ENCODE data around the gene RALGPS1. TPM values are rescaled to one million over a fixed set of nuclear protein-coding genes. Genes with fewer than 3 reads are reported as not detected.

The RALGPS1 gene
- total RNA-seq, 1 donor from 2014 or later: 30.7 TPM

DNA sequence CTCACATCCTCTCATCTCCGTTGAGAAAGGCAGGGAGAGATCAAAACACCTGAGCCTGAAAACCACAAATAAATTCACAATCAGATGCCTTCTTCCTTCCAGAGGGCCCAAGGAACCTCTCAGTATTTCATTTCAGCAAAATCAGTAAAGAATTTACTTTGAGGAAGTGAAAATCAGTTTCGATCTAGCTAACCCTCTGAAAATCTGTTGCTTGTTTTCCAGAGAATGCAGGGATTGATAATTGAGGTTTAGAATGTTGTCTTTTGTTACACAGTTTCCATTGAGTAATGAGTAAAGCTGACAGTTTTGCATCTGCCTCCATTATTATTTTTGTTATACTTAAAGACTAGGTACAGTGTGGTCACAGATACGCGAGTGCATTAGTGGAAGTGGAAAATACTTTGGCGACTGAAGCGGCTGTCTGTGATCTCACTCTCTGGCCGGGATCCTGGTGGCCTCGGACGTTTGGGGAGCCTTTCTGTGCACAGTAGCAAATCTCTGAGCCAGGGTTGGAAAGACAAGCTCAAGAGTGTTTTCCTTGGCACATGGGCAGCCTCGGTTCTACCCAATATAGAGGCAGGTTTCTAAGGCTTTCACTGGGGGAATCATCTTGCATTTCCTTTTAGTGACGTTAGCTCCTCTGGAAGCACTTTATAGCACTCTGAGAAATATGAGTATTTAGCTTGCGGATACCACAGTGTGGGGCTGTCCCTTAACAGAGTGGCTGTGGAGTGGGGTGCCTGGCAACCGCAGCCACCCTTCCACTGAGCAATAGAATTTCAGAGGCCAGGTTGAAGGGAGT lies 240.0 kb downstream of the RALGPS1 start:
- Histone ChIP-seq H3K4me3 (no peak overlapping the region), H3K4me1 (peaks cover 14% of the 10 kb centered on the region), H3K36me3 (no peaks in the 10 kb centered on the region), H2AFZ (replicated peaks) (no peak overlapping the region), H3K4me2 (no peak overlapping the region), H3K9me3 (ENCODE audit: low read depth) (no peaks in the 10 kb centered on the region), H3K9ac (no peak overlapping the region), H3K27ac (no peak overlapping the region), H3F3A (ENCODE audit: low read depth) (peaks cover 17% of the 10 kb centered on the region), H3K79me2 (ENCODE audit: low read depth) (no peaks in the 10 kb centered on the region), H4K20me1 (ENCODE audit: low read depth) (no peaks in the 10 kb centered on the region), H3K27me3 (no peaks in the 10 kb centered on the region)
- DNase-seq (ENCODE audit: low spot score): no peak
- Mint-ChIP-seq H3K4me1 (peaks cover 11% of the 10 kb centered on the region), H3K27me3 (ENCODE audit: insufficient read depth, low read depth) (peaks cover 4% of the 10 kb centered on the region), H3K9me3 (no peaks in the 10 kb centered on the region), H3K27ac (no peak overlapping the region), H3K36me3 (no peaks in the 10 kb centered on the region), H3K4me3 (no peak overlapping the region)
- TF ChIP-seq EZH2phosphoT487 (IDR thresholded peaks at IDR 0.05) (no peak), EZH2 (IDR thresholded peaks at IDR 0.05) (no peak)
- TF ChIP-seq, protein P1, sequence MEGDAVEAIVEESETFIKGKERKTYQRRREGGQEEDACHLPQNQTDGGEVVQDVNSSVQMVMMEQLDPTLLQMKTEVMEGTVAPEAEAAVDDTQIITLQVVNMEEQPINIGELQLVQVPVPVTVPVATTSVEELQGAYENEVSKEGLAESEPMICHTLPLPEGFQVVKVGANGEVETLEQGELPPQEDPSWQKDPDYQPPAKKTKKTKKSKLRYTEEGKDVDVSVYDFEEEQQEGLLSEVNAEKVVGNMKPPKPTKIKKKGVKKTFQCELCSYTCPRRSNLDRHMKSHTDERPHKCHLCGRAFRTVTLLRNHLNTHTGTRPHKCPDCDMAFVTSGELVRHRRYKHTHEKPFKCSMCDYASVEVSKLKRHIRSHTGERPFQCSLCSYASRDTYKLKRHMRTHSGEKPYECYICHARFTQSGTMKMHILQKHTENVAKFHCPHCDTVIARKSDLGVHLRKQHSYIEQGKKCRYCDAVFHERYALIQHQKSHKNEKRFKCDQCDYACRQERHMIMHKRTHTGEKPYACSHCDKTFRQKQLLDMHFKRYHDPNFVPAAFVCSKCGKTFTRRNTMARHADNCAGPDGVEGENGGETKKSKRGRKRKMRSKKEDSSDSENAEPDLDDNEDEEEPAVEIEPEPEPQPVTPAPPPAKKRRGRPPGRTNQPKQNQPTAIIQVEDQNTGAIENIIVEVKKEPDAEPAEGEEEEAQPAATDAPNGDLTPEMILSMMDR (IDR thresholded peaks at IDR 0.05): no peak

DNA sequence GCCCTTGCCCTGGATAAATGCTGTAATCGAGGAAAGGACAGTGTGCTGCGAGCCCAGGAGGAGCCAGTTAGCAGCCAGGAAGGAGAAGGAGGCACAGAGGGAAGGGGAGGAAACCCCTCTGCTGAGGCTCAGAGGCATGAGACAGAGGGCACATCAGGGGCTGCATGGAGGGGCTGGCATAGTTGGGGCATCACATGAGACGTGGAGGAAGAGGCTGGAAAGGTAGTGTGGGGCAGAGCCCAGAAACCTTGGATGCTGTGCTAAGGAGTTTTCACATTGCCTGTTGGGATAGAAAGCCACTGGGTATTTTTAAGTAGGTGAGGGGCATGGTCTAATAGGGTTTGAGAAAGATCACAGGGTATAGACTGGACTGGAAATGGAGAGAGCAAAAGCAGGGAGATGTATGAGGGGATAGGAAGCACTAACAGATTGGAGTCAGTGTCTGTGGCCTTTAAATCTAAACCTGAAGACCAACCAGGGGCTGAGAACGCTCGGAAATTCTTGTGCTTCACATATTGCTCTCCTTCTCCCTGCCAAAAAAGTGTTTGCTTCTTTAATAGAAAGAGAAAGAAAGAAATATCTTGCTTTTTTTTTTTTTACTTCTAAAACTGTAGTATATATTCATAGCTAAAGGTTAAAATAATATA lies 240.9 kb downstream of the RALGPS1 start:
- H3K27ac ChIP-seq: no peak overlapping the region
- peaks cover 18% of the 10 kb centered on the region for H3K4me1 ChIP-seq
- H3K27ac Mint-ChIP-seq: no peak overlapping the region

GRCh38 chr9:127158786-127159324 lies 244.3 kb downstream of the RALGPS1 start:
- H3K9me3 Mint-ChIP-seq: no peaks in the 10 kb centered on the region
- peaks cover 24% of the 10 kb centered on the region for H3F3A ChIP-seq (ENCODE audit: low read depth)
- H3K4me3 ChIP-seq: no peak overlapping the region
- H3K27me3 ChIP-seq: no peaks in the 10 kb centered on the region
- no peak overlapping the region for H3K4me2 ChIP-seq
- no peaks in the 10 kb centered on the region for H4K20me1 ChIP-seq (ENCODE audit: low read depth)
- H3K79me2 ChIP-seq (ENCODE audit: low read depth): no peaks in the 10 kb centered on the region
- no peak overlapping the region for H3K9ac ChIP-seq
- no peaks in the 10 kb centered on the region for H3K36me3 Mint-ChIP-seq
- H2AFZ ChIP-seq (replicated peaks): no peak overlapping the region
- no peaks in the 10 kb centered on the region for H3K9me3 ChIP-seq (ENCODE audit: low read depth)
- peaks cover 22% of the 10 kb centered on the region for H3K4me1 Mint-ChIP-seq
- no peak for DNase-seq (ENCODE audit: low spot score)
- no peak for TF ChIP-seq EZH2 (IDR thresholded peaks at IDR 0.05)
- TF ChIP-seq, protein P1 (IDR thresholded peaks at IDR 0.05): no peak
- no peak for TF ChIP-seq EZH2phosphoT487 (IDR thresholded peaks at IDR 0.05)
- H3K4me3 Mint-ChIP-seq: no peak overlapping the region
- H3K27ac ChIP-seq: no peak overlapping the region
- no peaks in the 10 kb centered on the region for H3K36me3 ChIP-seq
- H3K27me3 Mint-ChIP-seq (ENCODE audit: insufficient read depth, low read depth): peaks cover 4% of the 10 kb centered on the region
- peaks cover 18% of the 10 kb centered on the region for H3K4me1 ChIP-seq
- H3K27ac Mint-ChIP-seq: no peak overlapping the region

More for the DNA sequence above, 240.9 kb downstream of the RALGPS1 start:
- no peak for DNase-seq (ENCODE audit: low spot score)
- Histone ChIP-seq H3K9me3 (ENCODE audit: low read depth) (no peaks in the 10 kb centered on the region), H3K79me2 (ENCODE audit: low read depth) (no peaks in the 10 kb centered on the region), H2AFZ (replicated peaks) (no peak overlapping the region), H3K36me3 (no peaks in the 10 kb centered on the region), H4K20me1 (ENCODE audit: low read depth) (no peaks in the 10 kb centered on the region), H3K9ac (no peak overlapping the region), H3F3A (ENCODE audit: low read depth) (peaks cover 22% of the 10 kb centered on the region), H3K27me3 (no peaks in the 10 kb centered on the region), H3K4me3 (no peak overlapping the region), H3K4me2 (no peak overlapping the region)
- Mint-ChIP-seq H3K36me3 (no peaks in the 10 kb centered on the region), H3K4me3 (no peak overlapping the region), H3K9me3 (no peaks in the 10 kb centered on the region), H3K27me3 (ENCODE audit: insufficient read depth, low read depth) (peaks cover 3% of the 10 kb centered on the region), H3K4me1 (peaks cover 16% of the 10 kb centered on the region)
- TF ChIP-seq, protein P1 (IDR thresholded peaks at IDR 0.05): no peak
- TF ChIP-seq EZH2phosphoT487 (IDR thresholded peaks at IDR 0.05) (no peak), EZH2 (IDR thresholded peaks at IDR 0.05) (no peak)
